Stimulated activated CD4-positive, alpha-beta T cell treated with anti-CD3 and anti-CD28 coated beads, Interleukin-2, amount 100 ng/mL, for 24 hours (primary cell): ENCODE results near the gene OR52M1.
"Not testable (repeated sequence)": the region's sequence is repeated elsewhere in the genome, so short reads cannot be mapped to it uniquely, and the experiment has no call there.

Experiments used
- DNase-seq, 2 donors: peaks; one replicate each; pipeline ENCODE4 v3.0.0-alpha.2; 2020

OR52M1 gene, protein sequence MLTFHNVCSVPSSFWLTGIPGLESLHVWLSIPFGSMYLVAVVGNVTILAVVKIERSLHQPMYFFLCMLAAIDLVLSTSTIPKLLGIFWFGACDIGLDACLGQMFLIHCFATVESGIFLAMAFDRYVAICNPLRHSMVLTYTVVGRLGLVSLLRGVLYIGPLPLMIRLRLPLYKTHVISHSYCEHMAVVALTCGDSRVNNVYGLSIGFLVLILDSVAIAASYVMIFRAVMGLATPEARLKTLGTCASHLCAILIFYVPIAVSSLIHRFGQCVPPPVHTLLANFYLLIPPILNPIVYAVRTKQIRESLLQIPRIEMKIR

DNA sequence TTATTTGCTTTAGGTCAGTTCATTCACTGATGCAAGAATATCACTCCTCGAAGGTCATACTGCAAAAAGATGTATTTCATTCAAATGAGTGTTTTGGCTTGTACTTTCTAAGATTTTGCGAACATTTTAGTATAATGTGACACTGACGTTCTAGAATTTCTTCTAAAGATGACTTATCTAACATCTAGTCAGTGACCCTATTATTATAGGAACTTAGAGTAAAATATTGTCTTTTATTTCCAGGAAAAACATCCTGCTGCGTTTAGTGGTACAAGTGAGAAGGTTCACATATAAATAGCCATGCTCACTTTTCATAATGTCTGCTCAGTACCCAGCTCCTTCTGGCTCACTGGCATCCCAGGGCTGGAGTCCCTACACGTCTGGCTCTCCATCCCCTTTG is at the start of gene OR52M1:
Gene OR52M1, plus strand, starts transcription at position 301 of the 400 bp plus-strand sequence. Its CDS starts 0 bp downstream, at position 301.
- DNase-seq = no peak

DNA sequence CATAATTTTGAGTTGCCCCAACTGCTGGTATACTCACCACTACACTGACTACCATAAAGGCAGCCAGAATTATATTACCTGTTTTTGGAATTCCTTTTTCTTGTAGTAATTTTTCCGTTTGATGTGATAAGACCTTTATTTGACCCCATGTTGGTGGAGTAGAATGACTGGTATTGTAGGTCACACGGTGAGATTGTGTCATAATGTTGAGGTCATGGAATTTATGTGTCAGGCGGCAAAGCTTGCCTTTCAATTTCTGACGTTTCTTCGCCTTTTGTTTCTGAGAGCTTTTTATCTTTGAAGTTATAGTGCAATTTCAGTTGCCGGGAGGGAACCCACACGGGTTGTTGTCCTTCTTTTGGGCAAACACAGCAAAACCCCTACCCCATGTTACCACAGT is 49.5 kb upstream of the OR52M1 start:
- DNase-seq = no peak

DNA sequence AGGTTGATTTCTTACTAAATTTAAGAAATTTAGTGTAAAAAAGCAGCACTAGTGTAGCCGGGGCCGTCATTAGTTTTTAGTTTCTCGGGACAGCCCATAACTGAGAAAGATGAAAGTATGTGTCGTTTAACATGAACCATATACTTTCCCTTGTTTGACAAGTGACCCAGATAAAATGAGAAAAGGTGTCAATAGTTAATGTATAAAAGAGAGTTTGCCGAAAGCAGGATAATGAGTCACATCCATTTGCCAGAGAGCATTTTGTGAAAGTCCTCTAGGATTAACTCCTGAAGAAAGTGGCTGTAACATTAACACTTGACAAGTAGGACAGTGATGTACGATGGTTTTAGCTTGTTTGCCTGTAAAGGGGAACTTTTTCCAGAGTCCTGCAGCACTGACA is 49.0 kb upstream of the OR52M1 start:
- no peak for DNase-seq

DNA sequence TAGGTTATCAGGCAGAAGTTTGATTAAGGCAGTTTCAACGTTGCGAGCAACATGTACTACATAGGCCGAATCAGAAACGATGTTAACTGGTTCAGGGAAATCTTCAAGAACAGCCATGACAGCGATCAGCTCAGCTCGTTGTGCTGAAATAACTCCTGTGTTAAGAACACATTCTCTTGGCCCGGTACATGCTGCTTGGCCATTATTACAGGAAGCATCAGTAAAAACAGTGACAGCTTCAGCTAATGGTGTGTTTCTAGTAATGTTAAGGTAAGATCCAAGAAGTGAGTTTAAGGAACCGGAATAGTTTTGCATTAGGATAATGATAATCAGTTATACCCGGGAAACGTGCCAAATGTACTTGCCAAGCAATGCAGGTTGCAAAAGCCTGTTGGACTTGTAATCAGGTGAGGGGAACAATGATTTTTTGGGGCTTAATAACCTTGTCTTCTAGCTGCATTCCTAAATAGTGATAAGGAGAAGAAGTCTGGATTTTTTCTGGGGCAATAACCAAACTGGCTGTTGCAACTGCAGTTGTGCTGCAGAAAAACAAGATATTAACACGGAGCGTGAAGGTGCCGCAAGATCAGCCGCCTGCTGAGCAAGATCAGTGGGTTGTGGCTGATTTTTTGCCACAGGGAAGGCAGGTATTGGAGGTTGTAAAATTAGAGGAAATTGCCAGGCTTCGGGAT is 48.3 kb upstream of the OR52M1 start:
- no peak for DNase-seq

DNA sequence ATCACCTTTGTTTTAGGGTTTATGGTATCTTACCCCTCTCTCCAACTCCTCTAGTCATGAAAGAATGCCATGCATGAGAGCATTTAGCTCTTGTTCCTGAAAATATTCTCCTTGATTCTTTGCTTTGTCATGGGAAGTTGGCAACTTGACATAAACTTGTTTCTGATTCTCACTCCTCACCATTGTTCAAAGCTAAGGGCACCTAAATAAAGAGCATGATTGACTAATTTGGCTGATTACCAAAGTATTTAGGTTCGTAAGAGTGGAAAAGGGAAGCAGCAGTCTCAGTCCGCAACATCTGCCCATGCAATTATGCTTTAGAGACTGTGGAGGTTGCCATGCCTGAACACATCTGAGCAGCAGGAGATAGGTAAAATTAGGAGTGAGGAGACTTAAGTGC is 36.1 kb upstream of the OR52M1 start:
- no peak for DNase-seq

DNA sequence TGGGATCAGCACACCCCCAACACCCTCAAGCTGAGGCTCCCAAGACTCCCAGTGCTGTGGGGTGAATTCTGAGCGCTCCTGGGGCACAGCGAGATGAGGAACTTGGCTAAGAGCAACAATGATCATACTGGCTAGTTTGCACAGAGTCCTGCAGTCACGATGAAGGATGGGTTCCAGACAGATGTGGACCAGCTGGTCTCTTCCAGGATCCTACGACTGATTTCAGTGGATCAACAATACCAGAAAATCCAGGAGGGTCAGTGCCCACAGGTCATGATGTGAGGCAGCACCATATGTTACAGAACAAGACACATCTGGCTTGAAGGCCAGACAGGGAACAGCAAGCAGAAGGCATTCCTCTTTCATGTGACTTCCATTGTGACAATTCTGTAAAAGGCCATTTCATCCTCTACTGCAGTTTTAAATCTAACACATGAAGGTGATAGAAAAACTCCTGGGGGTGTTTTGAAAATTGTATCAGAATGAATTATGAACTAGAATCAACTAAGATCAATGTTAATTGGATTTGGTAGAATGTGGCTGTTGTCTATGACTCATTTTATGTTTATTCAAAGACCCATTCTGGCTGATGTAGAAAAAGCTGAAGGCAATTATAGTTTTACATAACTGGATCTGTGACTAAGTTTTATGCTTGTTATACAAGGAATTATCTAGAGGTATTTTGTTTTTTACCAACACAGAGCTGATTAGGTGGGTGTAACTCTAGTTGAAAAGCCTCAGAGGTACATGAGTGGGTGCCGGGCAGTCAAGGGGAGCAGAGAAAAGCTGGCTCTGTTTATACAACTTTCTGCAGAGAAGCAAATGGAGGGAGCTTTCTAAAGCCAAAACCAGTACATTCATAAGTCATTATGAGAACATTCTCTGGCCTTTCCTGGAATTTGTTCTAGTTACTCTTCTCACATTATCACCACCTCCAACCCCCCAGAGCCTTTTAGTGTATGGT is 33.4 kb upstream of the OR52M1 start:
- no peak for DNase-seq

DNA sequence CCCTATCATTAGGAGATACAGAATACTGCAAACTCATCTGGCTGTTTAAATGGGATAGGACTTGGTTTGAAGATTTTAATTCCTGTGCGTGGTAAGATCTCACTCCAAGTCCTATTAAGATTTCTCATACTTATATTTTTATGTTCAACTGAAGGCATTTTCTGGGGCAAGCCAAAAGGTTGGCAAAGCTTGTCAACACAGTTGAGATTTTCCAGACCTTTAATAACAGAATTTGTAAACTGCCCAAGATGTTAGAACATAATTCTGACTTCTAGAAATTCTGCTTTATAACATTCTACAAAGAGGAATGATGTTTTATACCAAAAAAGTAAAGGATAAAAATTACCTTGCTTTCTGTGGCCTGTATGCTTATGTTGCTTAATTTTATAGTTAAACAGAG is 30.8 kb upstream of the OR52M1 start:
- DNase-seq = no peak

DNA sequence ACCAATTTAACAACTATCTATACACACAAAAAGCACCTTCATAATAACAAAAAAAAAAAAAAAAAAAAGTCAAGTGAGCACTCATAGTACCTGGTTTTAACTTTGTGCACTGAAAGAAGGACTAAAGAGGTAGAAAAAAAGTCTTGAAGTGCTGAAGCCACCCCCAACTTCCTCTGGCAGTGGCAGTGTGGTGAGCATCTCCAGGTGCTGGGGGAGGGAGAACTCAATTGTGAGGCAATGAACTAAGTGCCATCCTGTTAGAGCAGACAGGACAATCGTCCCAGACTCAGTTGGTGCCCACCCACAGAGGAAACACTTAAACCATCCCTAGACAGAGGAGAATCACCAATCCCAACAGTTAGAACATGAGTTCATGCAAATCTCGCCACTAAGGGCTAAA is 22.7 kb upstream of the OR52M1 start:
- no peak for DNase-seq

DNA sequence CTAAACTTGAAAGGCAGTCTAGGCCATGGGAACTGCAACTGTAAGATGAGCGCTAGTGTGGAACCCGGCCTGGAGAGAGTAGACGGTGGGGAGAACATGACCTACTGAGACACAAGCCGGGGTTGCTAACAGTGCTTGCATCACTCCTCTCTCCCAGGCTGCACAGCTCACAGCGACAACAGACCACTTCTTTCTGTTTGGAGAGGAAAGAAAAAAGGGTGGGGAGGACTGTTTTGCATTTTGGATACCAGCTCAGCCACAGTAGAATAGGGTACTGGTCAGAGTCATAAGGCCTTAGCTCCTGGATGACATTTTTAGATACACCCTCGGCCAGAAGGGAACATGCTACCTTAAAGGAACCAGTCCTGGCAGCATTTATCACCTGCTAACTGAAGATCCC is 22.2 kb upstream of the OR52M1 start:
- DNase-seq = no peak

DNA sequence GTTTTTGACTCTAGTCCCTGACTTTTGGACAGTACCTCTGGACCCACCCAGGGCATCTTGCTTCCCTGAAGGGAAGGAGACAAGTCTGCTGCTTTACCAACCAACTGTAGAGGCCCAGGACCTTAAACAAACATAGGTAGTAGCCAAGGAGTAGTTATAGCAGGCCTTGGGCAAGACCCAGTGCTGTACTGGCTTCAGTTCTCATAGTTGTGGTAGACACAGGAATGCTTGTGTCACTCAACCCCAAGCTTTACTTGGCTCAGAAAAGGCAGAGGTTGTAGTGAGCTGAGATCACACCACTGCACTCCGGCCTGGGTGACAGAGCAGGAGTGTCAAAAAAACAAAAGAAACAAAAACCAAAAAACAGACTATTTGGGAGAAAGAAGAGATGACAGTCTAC is 21.3 kb upstream of the OR52M1 start:
- no peak for DNase-seq

DNA sequence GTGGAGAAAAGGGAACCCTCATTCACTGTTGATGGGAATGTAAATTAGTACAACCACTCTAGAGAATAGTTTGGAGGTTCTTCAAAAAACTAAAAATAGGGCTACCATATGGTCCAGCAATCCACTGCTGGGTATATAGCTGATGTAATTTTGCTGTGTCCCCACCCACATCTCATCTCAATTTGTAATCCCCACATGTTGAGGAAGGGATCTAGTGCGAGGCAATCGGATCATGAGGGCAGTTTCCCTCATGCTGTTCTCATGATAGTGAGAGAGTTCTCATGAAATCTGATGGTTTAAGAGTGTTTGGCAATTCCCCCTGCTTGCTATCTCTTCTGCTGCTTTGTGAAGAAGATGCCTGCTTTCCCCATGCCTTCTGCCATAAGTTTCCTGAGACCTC is 17.1 kb upstream of the OR52M1 start:
- no peak for DNase-seq

DNA sequence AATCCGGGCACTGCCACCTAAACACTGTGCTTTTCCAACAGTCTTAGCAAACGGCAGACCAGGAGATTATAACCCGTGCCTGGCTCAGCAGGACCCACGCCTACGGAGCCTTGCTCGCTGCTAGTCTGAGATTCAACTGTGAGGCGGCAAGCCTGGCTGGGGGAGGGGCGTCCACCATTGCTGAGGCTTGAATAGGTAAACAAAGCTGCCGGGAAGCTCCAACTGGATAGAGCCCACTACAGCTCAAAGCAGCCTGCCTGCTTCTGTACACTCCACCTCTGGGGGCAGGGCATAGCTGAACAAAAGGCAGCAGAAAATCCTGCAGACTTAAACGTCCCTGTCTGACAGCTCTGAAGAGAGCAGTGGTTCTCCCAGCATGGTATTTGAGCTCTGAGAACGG is 13.3 kb upstream of the OR52M1 start:
- not testable (repeated sequence) for DNase-seq

DNA sequence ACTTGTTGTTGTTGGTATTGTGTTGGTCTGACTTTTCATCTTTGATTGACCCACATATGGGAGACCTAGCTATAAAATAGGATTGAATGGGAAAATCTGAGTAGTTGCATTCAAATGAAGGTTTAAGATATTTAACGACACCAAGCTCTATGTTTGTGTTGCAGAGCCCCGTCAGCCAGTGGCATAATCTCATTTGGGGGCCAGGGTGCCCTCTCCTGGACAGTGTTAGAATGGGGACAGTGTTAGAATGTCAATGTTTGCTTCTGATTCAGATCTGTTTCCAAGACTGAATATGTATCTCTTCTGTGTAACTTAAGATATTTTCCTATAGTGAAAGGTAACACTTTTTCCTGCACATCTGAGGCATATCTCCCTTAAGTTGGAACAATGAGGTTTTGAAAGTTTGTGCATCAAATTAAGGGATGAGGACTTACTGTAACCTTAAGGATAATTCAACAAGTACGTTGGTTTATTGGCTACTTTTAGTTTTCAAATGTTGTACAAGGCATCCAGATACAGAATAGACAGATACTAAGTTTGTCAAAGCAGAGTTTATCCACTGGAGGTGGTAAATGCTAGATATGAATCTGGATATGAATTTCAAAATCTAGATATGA is 5.3 kb upstream of the OR52M1 start:
- peak; percentile 51 to 57 for DNase-seq

DNA sequence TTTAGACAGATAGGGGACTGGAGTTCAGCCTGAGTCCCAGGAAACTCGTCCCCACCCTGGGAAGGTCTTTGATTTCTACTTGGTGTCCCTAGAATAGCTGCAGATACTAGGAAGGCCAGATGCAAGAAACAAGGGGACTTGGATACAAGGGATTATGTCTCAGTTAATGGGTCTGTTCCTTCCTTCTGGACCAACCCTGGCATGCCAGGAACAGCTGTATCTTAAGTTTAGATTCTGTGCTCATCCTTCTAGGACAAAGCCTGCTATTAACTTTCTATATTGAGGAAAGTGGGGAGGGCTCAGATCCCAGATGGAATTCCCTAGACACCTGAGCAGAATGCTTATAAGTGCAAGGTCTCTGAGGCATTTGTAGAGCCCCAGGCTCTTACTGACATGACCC is 3.9 kb upstream of the OR52M1 start:
- DNase-seq = no peak

DNA sequence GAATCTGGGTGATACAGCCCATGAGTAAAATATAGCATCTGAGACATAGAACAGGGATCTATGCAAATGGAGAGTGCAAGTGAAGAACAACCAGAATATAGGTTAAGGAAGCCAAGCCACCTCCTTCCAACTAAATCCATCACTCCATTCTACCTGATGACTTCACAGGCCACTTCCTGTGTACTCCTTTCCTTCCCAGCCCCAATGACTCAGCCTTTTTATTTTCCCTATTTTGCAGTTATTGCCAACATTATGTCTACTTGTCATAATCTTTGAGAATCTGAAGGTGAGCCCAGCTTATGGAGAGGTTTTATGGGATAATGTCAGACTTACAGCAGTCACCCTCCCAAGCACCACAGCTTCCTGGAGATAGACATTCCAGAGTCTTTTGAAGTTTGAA is 1.4 kb upstream of the OR52M1 start:
- no peak for DNase-seq

DNA sequence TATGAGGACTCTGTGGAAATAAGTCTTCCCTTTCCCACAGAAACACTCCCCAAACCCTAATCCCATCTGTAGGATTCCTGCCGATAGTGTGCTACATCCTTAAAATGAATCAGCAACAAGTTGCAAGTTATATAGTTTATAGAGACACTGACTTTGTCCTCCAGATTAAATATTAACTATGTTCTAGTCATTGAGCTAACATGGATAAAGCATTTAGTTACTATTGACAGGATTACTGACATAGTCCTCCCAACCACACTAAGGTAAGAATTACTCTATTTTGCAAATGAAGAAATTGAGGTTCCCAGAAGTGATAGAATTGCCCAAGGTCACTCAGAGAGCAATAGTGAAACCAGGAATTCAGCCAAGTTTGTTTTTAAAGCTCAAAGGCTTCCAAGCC is 1.9 kb downstream of the OR52M1 start:
- no peak for DNase-seq

DNA sequence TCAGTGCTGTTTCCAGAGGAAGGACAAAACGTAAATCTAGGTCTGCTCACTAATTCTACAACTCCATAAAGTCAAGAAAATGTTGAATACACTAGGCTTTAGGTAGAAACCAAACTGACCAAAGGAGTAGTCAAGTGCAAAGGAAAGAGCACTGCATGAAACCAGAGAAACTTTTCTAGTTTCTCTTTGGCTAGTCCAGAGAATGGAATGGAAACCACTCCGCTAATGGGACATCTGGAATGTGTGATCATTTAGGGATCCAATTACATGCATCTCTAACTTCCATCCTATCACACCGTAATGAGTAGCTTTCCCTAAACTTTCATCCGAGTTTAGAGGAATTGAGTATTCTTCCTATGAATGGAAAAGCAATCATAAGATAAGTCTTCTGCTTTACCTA is 2.4 kb downstream of the OR52M1 start:
- DNase-seq = no peak

DNA sequence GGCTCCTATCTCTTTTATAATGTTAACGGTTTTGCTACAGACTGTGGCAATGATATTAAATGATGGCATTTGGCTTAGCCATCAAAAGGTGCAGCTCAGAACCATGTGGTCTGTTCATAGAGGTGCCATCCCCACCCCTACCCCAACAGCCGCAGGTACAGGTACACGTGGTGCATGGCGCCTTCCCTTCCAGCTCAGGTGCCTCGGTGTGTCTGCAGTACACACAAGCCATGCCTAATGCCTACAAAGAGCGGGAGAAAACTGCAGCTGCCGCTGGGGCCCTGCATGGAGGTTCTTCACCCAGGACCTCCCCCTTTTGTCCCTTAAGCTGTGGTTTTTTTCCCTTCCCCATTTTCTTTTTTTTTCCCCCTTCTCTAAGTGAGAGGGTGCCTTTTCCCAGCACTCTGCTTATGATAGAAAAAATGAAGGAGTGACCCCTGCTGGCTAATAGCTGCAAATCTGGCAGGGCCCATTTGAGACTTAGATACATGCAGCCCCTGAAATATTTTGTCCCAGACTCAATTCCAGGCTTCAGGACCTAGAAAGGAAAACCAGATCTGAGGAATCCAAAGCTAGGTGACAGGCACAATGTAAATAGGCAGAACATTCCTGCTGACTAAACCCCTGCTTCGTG is 6.5 kb downstream of the OR52M1 start:
- DNase-seq = no peak

DNA sequence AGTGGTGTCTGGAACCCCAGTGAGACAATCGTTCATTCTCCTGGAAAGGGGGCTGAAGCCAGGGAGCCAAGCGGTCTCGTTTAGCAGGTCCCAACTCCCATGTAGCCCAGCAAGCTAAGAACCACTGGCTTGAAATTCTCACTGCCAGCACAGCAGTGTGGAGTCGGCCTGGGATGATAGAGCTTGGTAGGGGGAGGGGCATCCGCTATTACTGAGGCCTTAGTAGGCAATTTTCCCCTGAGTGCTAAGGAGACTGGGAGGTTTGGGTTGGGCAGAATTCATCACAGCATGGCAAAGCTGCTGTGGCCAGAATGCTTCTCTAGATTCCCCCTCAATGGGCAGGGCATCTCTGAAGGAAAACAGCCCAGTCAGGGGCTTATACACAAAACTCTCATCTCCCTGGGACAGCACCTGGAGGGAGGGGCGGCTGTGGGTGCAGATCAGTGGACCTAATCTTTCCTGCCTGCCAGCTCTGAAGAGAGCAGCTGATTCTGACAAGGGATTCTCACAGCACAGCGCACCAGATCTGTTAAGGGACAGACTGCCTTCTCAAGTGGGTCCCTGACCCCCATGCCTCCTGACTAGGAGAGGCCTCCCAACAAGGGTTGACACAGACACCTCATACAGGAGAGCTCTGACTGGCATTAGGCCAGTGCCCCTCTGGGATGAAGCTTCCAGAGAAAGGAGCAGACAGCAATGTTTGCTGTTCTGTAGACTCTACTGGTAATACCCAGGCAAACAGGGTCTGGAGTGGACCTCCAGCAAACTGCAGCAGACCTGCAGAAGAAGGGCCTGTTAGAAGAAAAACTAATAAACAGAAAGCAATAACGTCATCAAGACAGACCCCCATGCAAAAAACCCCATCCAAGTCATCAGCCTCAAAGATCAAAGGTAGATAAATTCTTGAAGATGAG is 14.8 kb downstream of the OR52M1 start:
- no peak for DNase-seq

DNA sequence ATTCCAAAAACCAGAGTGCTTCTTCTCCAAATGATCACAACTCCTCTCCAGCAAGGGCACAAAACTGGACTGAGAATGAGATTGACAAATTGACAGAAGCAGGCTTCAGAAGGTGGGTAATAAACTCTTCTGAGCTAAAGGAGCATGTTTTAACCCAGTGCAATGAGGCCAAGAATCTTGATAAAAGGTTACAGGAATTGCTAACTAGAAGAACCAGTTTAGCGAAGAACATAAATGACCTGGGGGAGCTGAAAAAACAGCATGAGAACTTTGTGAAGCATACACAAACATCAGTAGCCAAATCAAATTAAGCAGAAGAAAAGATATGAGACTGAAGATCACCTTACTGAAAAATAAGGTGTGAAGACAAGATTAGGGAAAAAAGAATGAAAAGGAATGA is 15.5 kb downstream of the OR52M1 start:
- DNase-seq = no peak

DNA sequence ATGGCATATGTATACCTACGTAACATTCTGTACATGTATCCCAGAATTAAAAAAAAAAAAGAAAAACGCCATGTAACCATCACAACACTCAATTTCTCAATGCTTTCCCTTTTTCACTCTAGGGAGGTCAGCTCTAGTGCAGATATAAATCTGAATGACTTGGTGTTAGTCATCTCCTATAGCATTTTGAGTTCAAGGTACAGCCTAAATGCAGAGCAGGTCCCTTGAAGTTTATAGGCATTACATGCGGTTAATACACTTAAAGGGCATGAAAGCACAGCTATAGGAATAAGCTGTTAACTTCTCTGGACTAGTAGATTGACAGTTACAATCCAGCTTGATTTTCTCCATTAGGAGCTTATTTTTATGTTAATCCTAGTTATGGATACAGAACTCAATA is 20.4 kb downstream of the OR52M1 start:
- no peak for DNase-seq

DNA sequence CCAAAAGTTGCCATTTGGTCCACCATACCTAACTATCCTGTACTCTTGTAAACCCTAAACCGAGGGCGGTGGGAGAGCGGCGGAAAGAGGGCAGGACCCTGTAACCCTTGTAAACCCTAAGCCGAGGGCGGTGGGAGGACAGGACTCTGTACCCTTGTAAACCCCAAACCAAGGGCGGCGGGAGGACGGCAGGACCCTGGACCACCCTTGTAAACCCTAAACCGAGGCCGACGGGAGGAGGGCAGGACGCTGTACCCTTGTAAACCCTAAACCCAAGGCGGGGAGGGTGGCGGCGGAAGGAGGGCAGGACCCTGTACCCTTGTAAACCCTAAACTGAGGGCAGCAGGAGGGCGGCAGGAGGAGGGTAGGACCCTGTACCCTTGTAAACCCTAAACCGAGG is 24.1 kb downstream of the OR52M1 start:
- no peak for DNase-seq
